ENCODE measurements around the gene SLC25A34. TPM values are rescaled to one million over a fixed set of nuclear protein-coding genes. Genes with fewer than 3 reads are reported as not detected.

SLC25A34 gene
- total and polyA plus RNA-seq, 10 of the 15 experiments (the other 5 are each of a cell fraction or from before 2014, with no cell fraction given): 0.02 to 1.6 (median 0.39) TPM

- ChIA-PET RAD21 (ENCODE audit: unreplicated experiment) (no interaction called here), POLR2A (no interaction called here), SMC1A (ENCODE audit: uncharacterized antibody, unreplicated experiment) (interaction anchor here (0.6 to 1.6 kb wide), 2 partner anchors 65 to 177 kb away, joined by 3 read pairs; no protein-coding TSS in a partner anchor), CTCF (interaction anchor here (1.0 to 1.2 kb wide), 2 partner anchors 24 to 53 kb away, joined by 3 read pairs; no protein-coding TSS in a partner anchor)
- Histone ChIP-seq H3K4me2 (ENCODE audit: control insufficient read depth, insufficient read depth) (no peak overlapping the region), H3K4me3 (no peak overlapping the region), H4K20me1 (ENCODE audit: control insufficient read depth, insufficient read depth) (no peaks in the 10 kb centered on the region), H3K27me3 (replicated peaks in 1 of 2; ENCODE audit: control insufficient read depth in 2 of 2, insufficient read depth in 2 of 2, low read length in 1 of 2) (no peaks in the 10 kb centered on the region), H3K9ac (ENCODE audit: control insufficient read depth, insufficient read depth, low read length) (no peak overlapping the region), H3K9me3 (replicated peaks; ENCODE audit: control insufficient read depth, insufficient read depth, low read length) (no peaks in the 10 kb centered on the region), H3K4me1 (ENCODE audit: control insufficient read depth, insufficient read depth, low read length) (no peaks in the 10 kb centered on the region), H3K79me2 (ENCODE audit: control insufficient read depth, insufficient read depth, low read length) (peaks cover 4% of the 10 kb centered on the region), H2AFZ (ENCODE audit: control insufficient read depth, low read depth, low read length) (no peak overlapping the region), H3K27ac (ENCODE audit: control insufficient read depth, insufficient read depth) (no peak overlapping the region), H3K36me3 (ENCODE audit: control insufficient read depth in 2 of 2, insufficient read depth in 2 of 2, low read length in 1 of 2) (peaks cover 13 to 33% of the 10 kb centered on the region in 2 experiments; a peak in 3 of 4 replicates)
- in situ Hi-C loops (cut with MboI) (no loop called here), intact Hi-C loops (cut with micrococcal nuclease; ENCODE audit: unreplicated experiment) (no loop called here)
- WGBS (ENCODE audit: insufficient coverage, insufficient replicate concordance, low lambda C conversion rate, missing lambda C conversion rate): 99% methylated on average over 11 of the region's 11 CpGs
- ATAC-seq: no peak
- BruUV-seq (replicated peaks): no TSS peak
- no peak for DNase-seq (ENCODE audit: low read depth, low spot score)
- FAIRE-seq: no peak
- TF ChIP-seq RELA (IDR thresholded peaks at IDR 0.05; ENCODE audit: borderline replicate concordance, partially characterized antibody) (no peak), ZBTB4 (CRISPR knock-in tag; IDR thresholded peaks at IDR 0.05) (no peak), SMAD1 (IDR thresholded peaks at IDR 0.05; ENCODE audit: low read depth, partially characterized antibody) (no peak), HDAC6 (IDR thresholded peaks at IDR 0.05; ENCODE audit: unreplicated experiment) (no peak), ATF7 (IDR thresholded peaks at IDR 0.05; ENCODE audit: low read depth) (no peak), RCOR1 (conservative IDR thresholded peaks at IDR 0.05; ENCODE audit: low read depth, low read length) (no peak), CEBPZ (IDR thresholded peaks at IDR 0.05; ENCODE audit: low read depth, low read length) (no peak), YBX1 (IDR thresholded peaks at IDR 0.05) (no peak), ELK1 (IDR thresholded peaks at IDR 0.05; ENCODE audit: low read depth, low read length) (no peak), SRF (IDR thresholded peaks at IDR 0.05; ENCODE audit: low read depth in 2 of 2, low read length in 2 of 2) (no peak), EGR1 (IDR thresholded peaks at IDR 0.05; ENCODE audit: borderline replicate concordance in 1 of 2, low read depth in 2 of 2, low read length in 2 of 2) (no peak)
- TF ChIP-seq, protein P1, sequence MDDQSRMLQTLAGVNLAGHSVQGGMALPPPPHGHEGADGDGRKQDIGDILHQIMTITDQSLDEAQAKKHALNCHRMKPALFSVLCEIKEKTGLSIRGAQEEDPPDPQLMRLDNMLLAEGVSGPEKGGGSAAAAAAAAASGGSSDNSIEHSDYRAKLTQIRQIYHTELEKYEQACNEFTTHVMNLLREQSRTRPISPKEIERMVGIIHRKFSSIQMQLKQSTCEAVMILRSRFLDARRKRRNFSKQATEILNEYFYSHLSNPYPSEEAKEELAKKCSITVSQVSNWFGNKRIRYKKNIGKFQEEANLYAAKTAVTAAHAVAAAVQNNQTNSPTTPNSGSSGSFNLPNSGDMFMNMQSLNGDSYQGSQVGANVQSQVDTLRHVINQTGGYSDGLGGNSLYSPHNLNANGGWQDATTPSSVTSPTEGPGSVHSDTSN (IDR thresholded peaks at IDR 0.05; ENCODE audit: insufficient replicate concordance, low read depth, low read length): no peak
These were observed 18.5 kb upstream of the SLC25A34 start for GRCh38 chr1:15717418-15718125.

All from GM12878 (cell line).